GM21717 (cell line): ENCODE measurements around the gene SYNJ1.

Experiments used
- ATAC-seq: cut with Tn5 transposase; IDR thresholded peaks from one replicate; pipeline ENCODE4 v1.9.1; 2021; ENCODE audit warnings: mild to moderate bottlenecking, moderate library complexity; ENCODE audit not compliant: unreplicated experiment

Gene SYNJ1

DNA sequence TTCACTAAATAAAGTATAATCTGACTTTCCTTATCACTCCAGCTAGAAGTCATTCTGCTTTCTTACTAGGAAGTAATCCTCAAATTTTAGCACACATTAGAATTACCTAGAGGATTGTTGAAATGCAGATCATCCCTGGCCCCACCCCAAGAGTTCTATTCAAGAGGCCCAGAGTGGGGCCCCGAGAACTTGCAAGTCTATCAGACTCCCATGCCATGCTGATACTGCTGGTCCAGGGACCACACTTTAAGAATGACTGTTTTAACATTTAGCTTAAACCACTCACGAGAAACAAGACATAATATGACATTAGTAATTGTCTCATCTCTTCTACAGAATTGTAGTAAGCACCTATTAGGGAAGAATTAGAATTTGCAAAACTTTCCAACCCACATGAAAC, 7.7 kb upstream of the SYNJ1 start:
- no peak for ATAC-seq

DNA sequence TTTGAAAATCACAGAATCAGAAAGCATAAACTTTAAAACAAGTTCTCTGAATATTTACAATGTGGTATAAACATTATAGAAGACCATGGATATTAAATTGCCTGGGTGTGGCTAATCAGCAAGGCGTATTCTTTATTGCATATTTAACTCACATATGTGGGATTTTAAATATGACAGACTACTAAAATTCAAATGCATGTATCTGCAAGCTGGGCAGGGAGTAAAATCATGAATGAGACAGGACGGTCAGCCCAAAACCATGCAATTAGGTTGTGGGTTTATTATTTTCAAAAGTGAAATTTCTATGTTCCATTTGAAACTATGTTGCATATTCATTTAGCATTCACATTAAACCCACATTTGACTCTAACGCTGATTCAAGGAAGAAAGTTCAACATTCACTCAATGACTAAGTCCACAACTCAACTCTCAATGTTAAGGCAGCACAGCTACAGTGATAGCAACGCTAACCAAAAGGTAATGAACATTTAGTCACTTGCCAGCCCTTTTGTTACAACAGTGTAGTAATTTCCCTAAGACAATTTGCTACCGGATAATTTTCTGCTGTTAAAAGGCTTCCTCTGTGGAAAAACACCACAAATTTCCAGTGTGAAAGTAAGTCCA, 6.3 kb upstream of the SYNJ1 start:
- ATAC-seq = no peak

- ATAC-seq = no peak
These were observed 5.5 kb upstream of the SYNJ1 start for GRCh38 chr21:32733356-32733755.

GRCh38 chr21:32732544-32732943, 4.7 kb upstream of the SYNJ1 start:
- ATAC-seq = no peak

DNA sequence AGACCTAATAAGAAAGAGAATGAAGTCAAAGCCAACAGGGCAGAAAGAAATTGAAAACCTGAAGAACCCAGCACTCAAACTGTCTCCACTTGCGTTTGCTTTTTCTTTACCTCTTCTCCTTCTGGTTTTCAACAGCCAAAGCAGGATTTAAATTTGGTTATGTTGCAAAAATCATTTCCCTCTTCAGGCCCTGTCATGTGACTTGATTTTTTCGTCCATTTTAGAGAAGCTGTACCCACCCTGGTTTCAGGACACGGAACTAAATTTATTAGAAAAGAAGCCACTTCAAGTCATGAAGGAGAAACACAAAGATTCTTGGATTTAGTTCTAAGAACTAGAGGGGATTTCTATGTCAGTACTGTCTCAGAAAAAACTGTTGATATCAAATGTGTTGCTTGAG, 1.0 kb upstream of the SYNJ1 start:
- ATAC-seq = no peak

DNA sequence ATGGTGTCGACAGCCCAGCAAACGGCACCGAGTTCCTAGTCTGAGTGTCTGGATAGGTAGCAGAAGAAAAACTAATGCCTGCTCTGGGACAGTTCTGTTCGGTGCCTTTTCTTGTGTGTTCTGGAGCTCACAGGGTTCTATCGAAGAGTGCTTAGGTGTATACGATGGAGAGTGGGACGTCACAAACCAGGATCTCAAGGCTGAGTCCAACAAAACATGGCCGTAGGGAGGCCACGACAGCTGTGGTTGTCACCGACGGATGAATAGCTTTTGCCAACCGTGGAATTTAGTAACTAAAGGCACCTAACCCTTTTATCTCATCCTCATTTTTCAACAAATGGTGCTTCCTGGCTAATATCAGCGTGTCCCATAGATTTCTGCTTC, 635 bp upstream of the SYNJ1 start:
- no peak for ATAC-seq

DNA sequence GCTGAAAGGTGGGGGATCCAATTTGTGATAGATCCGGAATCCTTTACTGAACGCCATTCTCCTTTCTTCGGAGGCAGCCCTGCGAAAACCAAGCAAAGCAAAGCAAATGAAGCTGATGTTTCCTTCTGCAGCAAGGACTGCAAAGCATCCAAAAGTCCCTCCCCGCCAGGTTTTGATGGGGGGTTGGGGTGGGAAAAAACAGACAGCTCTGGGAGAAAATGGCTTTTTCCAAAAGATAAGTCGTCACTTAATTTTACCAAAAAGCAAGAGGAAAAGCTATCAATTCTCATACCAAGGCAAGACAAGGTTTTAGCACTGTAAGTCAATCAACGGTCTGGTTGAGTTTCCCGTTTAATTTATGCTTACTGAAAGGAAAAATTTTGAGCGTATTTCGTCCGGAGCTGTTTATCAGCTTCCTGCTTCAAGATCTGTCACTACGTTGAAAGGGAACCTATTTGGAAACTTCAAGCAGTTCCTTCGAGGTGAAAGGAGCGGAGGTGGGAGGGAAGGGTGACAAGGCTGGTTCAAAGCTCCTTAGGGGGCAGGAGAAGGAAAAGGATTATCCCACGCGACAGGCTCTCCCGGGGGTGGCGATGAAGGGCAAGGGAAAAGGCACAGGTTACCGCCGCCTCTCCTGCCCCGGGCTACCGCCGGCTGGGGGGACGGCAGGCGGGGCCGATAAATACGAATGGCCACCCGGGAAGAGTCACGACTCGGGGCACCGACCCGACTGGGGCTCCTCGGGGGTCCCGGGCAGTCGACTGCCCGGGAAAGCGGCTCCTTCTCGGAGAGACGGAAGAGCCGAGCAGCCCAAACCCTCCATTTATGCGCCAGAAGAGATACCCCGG, 750 bp downstream of the SYNJ1 start:
- ATAC-seq = peak; percentile 16

DNA sequence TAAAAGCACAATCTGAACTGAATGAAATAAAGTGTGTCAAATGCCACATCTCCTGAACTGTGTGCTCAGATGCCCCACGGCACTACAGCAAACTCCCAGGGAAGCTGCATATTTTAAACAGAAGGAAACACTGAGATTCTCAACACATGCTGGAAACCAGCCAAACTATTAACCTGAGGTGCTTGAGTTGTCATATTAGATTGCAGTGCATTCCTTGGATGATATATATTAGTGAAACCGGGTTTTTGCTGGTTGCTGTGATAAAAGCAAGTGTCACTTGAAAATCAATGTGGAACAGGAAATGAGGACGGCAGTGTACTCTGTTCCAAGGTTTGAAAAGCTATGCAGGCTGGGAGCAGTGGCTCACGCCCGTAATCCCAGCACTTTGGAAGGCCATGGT, 8.7 kb downstream of the SYNJ1 start:
- ATAC-seq = no peak

- ATAC-seq = no peak
These were observed 9.9 kb downstream of the SYNJ1 start for GRCh38 chr21:32717851-32718316.

- no peak for ATAC-seq
These were observed 11.3 kb downstream of the SYNJ1 start for GRCh38 chr21:32716486-32716885.

DNA sequence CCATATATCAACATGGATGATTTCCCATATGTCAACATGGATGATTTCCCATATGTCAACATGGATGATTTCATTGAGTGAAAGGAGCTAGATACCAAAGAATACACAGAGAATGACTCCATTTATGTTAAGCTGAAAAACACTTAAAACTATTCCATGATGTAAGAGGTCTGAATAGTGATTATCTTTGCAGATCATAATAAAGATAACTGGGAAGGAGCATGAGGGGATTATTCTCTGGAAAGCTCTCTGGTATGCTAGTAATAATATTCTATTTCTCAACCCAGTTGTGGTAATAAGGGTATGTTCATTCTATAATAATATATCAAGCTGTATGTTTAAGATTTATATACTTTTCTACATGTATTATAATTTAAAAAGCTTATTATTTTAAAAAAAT, 14.1 kb downstream of the SYNJ1 start:
- no peak for ATAC-seq

GRCh38 chr21:32712641-32713040, 15.2 kb downstream of the SYNJ1 start:
- no peak for ATAC-seq

DNA sequence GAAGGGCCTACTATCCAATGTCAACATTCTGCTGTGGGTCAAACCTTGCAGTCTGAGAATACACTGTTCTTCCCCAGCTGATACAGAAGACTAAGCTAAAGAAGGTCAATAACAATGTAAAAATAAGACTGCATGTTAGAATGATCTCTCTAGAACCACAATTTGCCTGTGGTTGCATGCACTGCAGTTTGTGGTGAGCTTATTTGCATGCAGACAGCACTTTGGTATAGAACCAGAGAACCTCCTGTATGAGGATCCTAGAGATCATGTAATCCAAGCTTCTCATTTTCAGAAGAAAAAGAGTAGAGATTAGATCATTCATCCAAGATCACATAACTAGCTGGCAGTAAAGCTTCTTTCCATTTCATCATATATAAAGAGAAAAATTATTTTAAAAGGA, 15.8 kb downstream of the SYNJ1 start:
- ATAC-seq = peak; percentile 93

- no peak for ATAC-seq
These were observed 16.8 kb downstream of the SYNJ1 start for GRCh38 chr21:32710987-32711386.

- no peak for ATAC-seq
These were observed 17.6 kb downstream of the SYNJ1 start for GRCh38 chr21:32710069-32710784.

GRCh38 chr21:32708069-32708468, 19.7 kb downstream of the SYNJ1 start:
- no peak for ATAC-seq

- no peak for ATAC-seq
These were observed 21.9 kb downstream of the SYNJ1 start for GRCh38 chr21:32705901-32706300.

DNA sequence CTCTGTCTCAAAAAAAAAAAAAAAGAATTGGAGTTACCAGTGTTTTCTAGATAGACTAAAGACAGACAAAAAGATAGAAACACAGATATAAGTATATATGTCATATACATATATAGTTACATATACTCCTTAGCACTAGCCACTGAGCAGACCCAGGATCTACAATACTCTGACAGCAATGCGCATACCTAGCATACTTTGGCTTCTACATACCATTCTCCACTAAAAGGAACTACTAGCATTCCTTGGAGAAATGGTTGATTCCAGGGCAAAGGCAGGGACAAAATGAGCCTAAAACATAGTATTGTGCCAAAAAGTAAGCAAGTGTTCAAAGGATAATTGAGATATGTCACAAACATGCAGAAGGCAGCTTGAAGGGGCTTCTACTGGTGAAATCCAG, 22.7 kb downstream of the SYNJ1 start:
- no peak for ATAC-seq

GRCh38 chr21:32702702-32703101, 25.1 kb downstream of the SYNJ1 start:
- no peak for ATAC-seq

GRCh38 chr21:32698971-32699693, 28.7 kb downstream of the SYNJ1 start:
- no peak for ATAC-seq

- ATAC-seq = no peak
These were observed 29.5 kb downstream of the SYNJ1 start for GRCh38 chr21:32698286-32698685.
